Esophagus squamous epithelium (tissue), 4 donors: ENCODE data around the gene PRKN.

ENCODE experiments used
- POLR2A ChIP-seq, 4 donors: fragments of 450-650 bp; IDR thresholded peaks; one replicate each; pipeline ENCODE4 v1.6.1; 2017; ENCODE audit warnings: antibody characterized with exemption in 4 of 4, mild to moderate bottlenecking in 4 of 4, moderate library complexity in 3 of 4
- TF ChIP-seq, protein P1 (sequence below), 6 experiments: fragments of 450-650 bp in 4 of 6; fragments of 200-600 bp in 2 of 6; sonication (generic) in 2 of 6; IDR thresholded peaks; one replicate each; pipeline ENCODE4 v1.5.1; 2016 to 2019; ENCODE audit warnings: antibody characterized with exemption in 6 of 6, mild to moderate bottlenecking in 4 of 6, moderate library complexity in 4 of 6

DNA sequence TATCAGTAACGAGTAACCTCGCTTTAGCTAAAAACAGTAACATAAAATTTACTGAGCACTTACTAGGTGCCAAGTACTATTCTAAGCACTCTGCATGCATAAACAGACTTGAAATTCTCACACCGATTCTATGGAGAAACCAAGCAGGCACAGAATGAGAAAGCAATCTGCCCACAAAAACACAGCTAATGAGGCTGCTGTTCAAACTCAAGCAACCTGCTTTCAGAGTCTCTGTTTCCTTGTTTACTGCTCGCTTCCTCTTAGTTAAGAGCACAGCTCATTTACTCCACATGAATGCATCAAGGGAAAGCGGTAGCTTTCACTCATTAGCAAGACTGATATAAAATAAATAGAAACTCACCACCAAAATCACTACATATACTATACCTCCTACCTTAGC is 37.4 kb downstream of the PRKN start:
- TF ChIP-seq, protein P1, sequence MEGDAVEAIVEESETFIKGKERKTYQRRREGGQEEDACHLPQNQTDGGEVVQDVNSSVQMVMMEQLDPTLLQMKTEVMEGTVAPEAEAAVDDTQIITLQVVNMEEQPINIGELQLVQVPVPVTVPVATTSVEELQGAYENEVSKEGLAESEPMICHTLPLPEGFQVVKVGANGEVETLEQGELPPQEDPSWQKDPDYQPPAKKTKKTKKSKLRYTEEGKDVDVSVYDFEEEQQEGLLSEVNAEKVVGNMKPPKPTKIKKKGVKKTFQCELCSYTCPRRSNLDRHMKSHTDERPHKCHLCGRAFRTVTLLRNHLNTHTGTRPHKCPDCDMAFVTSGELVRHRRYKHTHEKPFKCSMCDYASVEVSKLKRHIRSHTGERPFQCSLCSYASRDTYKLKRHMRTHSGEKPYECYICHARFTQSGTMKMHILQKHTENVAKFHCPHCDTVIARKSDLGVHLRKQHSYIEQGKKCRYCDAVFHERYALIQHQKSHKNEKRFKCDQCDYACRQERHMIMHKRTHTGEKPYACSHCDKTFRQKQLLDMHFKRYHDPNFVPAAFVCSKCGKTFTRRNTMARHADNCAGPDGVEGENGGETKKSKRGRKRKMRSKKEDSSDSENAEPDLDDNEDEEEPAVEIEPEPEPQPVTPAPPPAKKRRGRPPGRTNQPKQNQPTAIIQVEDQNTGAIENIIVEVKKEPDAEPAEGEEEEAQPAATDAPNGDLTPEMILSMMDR (IDR thresholded peaks at IDR 0.05) = no peak
- TF ChIP-seq POLR2A (IDR thresholded peaks at IDR 0.05) = no peak
